Measurements from ENCODE around the gene SCNN1G.
"Not testable (repeated sequence)": the region's sequence is repeated elsewhere in the genome, so short reads cannot be mapped to it uniquely, and the experiment has no call there.

SCNN1G gene

DNA sequence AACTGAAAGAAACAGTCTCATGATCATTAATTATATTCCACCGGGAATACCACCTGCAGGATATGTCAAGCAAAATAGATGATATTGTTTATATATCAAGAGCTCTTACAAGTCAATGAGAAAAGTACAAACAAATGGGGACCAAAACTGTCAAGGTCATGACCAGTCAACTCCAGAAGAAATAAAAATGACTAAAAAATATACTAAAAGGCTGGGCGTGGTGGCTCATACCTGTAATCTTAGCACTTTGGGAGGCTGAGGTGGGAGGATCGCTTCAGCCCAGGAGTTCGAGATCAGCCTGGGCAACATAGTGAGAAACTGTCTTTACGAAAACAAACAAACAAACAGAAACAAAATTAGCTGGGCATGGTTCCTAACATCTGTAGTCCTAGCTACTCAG, 69.8 kb downstream of the SCNN1G start:
- DNase-seq (ENCODE audit: low read depth), result no peak

DNA sequence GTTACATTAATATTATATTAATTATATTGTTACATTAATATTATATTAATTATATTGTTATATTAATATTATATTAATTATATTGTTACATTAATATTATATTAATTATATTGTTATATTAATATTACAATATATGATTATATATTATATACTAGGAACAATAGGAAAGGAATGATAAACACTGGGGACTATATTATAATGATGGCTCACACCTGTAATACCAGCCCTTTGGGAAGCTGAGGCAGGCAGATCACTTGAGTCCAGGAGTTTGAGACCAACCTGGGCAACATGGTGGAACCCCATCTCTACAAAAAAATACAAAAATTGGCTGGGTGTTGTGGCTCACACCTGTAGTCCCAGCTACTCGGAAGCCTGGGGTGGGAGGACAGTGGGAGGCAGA, 71.1 kb downstream of the SCNN1G start:
- not testable (repeated sequence) for DNase-seq (ENCODE audit: low read depth)

DNA sequence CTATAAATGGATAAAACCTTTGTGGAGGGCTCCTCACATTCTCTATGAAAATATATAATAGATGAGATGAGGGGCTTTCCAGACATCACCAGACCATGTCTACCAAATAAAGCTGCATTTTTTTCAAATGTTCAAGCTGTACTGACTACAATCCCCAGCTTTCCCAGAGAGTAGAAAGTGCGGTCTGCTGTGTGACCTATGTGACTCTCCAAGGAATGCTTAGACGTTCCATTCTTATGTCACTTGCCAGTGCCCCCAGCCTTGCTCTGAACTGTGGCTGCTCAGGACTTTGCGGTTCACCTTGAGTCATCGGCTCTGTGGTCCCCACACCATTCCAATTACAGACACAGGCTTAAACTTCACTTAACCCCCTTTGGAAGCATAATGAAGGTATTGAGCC, 71.8 kb downstream of the SCNN1G start:
- DNase-seq (ENCODE audit: low read depth), result no peak

DNA sequence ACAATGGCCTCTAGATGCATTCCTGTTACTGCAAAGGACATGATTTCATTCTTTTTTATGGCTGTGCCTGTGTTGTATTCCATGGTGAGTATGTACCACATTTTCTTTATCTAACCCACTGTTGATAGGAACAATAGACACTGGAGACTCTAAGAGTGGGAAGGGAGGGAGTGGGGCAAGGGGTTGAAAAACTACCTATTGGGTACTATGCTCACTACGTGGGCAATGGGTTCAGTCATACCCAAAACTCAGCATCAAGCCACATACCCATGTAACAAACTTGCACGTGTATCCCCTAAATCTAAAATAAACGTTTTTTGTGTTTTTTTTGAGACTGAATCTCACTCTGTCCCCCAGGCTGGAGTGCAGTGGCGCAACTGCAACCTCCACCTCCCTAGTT, 72.5 kb downstream of the SCNN1G start:
- no peak for DNase-seq (ENCODE audit: low read depth)

DNA sequence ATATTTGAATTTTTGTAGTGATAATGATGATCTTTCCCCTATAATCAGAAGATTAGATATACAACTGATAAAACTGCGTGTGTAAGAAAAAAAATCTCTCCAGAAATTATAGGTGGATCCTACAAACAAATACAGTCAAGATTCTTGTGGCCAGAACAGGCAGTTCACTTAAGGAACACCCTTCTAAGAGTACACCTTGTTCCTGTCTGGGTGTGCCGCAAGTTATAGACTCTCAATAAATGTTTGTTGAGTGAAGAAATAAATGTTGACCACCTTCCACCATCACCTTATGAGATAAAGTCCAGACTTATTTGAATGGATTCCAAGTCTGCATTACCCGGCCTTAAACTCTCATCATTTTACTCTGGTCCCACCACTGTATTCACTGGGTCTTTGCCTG, 73.9 kb downstream of the SCNN1G start:
- DNase-seq (ENCODE audit: low read depth), result no peak

DNA sequence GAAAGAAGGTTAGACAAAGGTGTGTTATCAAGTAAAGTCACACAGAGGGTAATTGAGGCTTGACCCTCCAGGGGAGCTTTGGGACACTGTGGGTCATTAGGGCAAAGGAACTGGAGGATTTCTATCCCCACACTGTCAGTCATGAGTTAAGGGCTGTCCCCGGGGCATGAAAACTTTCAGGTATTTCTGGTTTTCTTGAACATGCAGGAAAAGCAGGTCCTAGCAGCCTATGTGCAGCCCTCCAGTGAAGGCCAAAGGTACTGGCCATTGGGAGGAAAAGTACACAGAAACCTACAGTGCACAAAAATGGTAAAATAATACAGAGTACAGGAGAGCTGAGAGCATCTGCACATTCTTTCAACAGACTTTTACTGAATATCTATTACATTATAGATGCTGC, 75.1 kb downstream of the SCNN1G start:
- DNase-seq (ENCODE audit: low read depth), result no peak

DNA sequence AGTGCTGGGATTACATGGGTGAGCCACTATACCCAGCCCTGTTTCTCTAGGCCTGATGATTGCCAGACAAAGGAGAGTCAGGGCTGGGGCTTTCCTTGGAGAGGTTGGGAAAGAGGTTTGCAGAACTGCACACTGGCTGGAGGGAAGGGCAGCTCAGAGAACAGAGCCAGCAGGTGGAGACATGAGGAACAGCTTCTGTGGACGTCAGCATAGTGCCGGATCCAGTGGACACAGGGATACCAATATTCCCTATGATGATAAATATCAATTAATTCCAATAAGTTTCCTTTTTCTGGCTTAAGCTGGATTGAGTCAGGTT, 76.3 kb downstream of the SCNN1G start:
- DNase-seq (ENCODE audit: low read depth), result no peak
